ENCODE data around the gene TIE1. TPM values are rescaled to one million over a fixed set of nuclear protein-coding genes. Genes with fewer than 3 reads are reported as not detected.

Gene TIE1
- total RNA-seq, 1 donor from 2014 or later = 0.98 TPM

- peaks cover 14% of the 10 kb centered on the region for H3K4me1 ChIP-seq (ENCODE audit: insufficient read depth, low read length)
- H3K4me2 ChIP-seq (ENCODE audit: low read length) = no peak overlapping the region
- H3K4me1 Mint-ChIP-seq (ENCODE audit: low read depth, unreplicated experiment) = peaks cover 7% of the 10 kb centered on the region
- no peak overlapping the region for H3K4me3 ChIP-seq (ENCODE audit: insufficient read depth, low read depth, low read length)
- H4K20me1 ChIP-seq (ENCODE audit: insufficient read depth, low read length) = no peaks in the 10 kb centered on the region
- no peaks in the 10 kb centered on the region for H3K27me3 ChIP-seq (ENCODE audit: insufficient read depth, low read length)
- H3K27ac ChIP-seq (ENCODE audit: low read depth, low read length) = no peak overlapping the region
- no peak overlapping the region for H3K27ac Mint-ChIP-seq (ENCODE audit: unreplicated experiment)
- TF ChIP-seq CTCF (IDR thresholded peaks at IDR 0.05; ENCODE audit: insufficient read depth, low read depth, low read length) (no peak), EZH2 (IDR thresholded peaks at IDR 0.05; ENCODE audit: insufficient read depth, low read length) (no peak)
- FAIRE-seq (no peak), DNase-seq (ENCODE audit: low read depth) (no peak)
- peaks cover 8% of the 10 kb centered on the region for H3K27me3 Mint-ChIP-seq (ENCODE audit: low read depth, unreplicated experiment)
- no peak overlapping the region for H3K9ac ChIP-seq (ENCODE audit: low read length)
- no peak overlapping the region for H2AFZ ChIP-seq (ENCODE audit: low read depth, low read length)
- H3K9me3 ChIP-seq (ENCODE audit: insufficient read depth, low read depth, low read length) = no peaks in the 10 kb centered on the region
- H3K9me3 Mint-ChIP-seq (ENCODE audit: unreplicated experiment) = no peaks in the 10 kb centered on the region
- H3K36me3 Mint-ChIP-seq (ENCODE audit: low read depth, unreplicated experiment) = no peaks in the 10 kb centered on the region
- no peaks in the 10 kb centered on the region for H3K79me2 ChIP-seq (ENCODE audit: insufficient read depth, low read length)
- H3K4me3 Mint-ChIP-seq (ENCODE audit: unreplicated experiment) = no peak overlapping the region
- no peaks in the 10 kb centered on the region for H3K36me3 ChIP-seq (ENCODE audit: insufficient read depth, low read length)
Observed at GRCh38 chr1:43331688-43332087, 30.9 kb downstream of the TIE1 start.

- no peak overlapping the region for H3K27ac Mint-ChIP-seq (ENCODE audit: unreplicated experiment)
- no peak overlapping the region for H3K4me3 ChIP-seq (ENCODE audit: insufficient read depth, low read depth, low read length)
- no peak overlapping the region for H3K9ac ChIP-seq (ENCODE audit: low read length)
- no peak overlapping the region for H3K4me3 Mint-ChIP-seq (ENCODE audit: unreplicated experiment)
- peaks cover 13% of the 10 kb centered on the region for H3K4me1 ChIP-seq (ENCODE audit: insufficient read depth, low read length)
- H3K27me3 Mint-ChIP-seq (ENCODE audit: low read depth, unreplicated experiment) = peaks cover 16% of the 10 kb centered on the region
- H3K27me3 ChIP-seq (ENCODE audit: insufficient read depth, low read length) = no peaks in the 10 kb centered on the region
- H3K36me3 Mint-ChIP-seq (ENCODE audit: low read depth, unreplicated experiment) = no peaks in the 10 kb centered on the region
- no peak overlapping the region for H3K27ac ChIP-seq (ENCODE audit: low read depth, low read length)
- TF ChIP-seq CTCF (IDR thresholded peaks at IDR 0.05; ENCODE audit: insufficient read depth, low read depth, low read length) (no peak), EZH2 (IDR thresholded peaks at IDR 0.05; ENCODE audit: insufficient read depth, low read length) (no peak)
- H3K9me3 Mint-ChIP-seq (ENCODE audit: unreplicated experiment) = no peaks in the 10 kb centered on the region
- no peak for FAIRE-seq
- no peak overlapping the region for H3K4me2 ChIP-seq (ENCODE audit: low read length)
- no peaks in the 10 kb centered on the region for H3K36me3 ChIP-seq (ENCODE audit: insufficient read depth, low read length)
- peaks cover 7% of the 10 kb centered on the region for H3K4me1 Mint-ChIP-seq (ENCODE audit: low read depth, unreplicated experiment)
- H3K9me3 ChIP-seq (ENCODE audit: insufficient read depth, low read depth, low read length) = no peaks in the 10 kb centered on the region
- no peaks in the 10 kb centered on the region for H3K79me2 ChIP-seq (ENCODE audit: insufficient read depth, low read length)
- H4K20me1 ChIP-seq (ENCODE audit: insufficient read depth, low read length) = no peaks in the 10 kb centered on the region
- no peak for DNase-seq (ENCODE audit: low read depth)
- no peak overlapping the region for H2AFZ ChIP-seq (ENCODE audit: low read depth, low read length)
Observed at GRCh38 chr1:43334453-43335205, 33.8 kb downstream of the TIE1 start.

- H3K27ac ChIP-seq (ENCODE audit: low read depth, low read length) = no peak within 1 kb of the TSS
- DNase-seq (ENCODE audit: low read depth) = no peak
- no peaks in the 10 kb centered on the region for H4K20me1 ChIP-seq (ENCODE audit: insufficient read depth, low read length)
- Mint-ChIP-seq H3K27me3 (ENCODE audit: low read depth, unreplicated experiment) (peaks cover 27% of the 10 kb centered on the region), H3K9me3 (ENCODE audit: unreplicated experiment) (peaks cover 3% of the 10 kb centered on the region), H3K27ac (ENCODE audit: unreplicated experiment) (no peak within 1 kb of the TSS), H3K36me3 (ENCODE audit: low read depth, unreplicated experiment) (no peaks in the 10 kb centered on the region), H3K4me1 (ENCODE audit: low read depth, unreplicated experiment) (no peaks in the 10 kb centered on the region), H3K4me3 (ENCODE audit: unreplicated experiment) (no peak within 1 kb of the TSS)
- H2AFZ ChIP-seq (ENCODE audit: low read depth, low read length) = no peak within 1 kb of the TSS
- H3K4me1 ChIP-seq (ENCODE audit: insufficient read depth, low read length) = no peaks in the 10 kb centered on the region
- H3K27me3 ChIP-seq (ENCODE audit: insufficient read depth, low read length) = peaks cover 2% of the 10 kb centered on the region
- H3K9me3 ChIP-seq (ENCODE audit: insufficient read depth, low read depth, low read length) = no peaks in the 10 kb centered on the region
- no peak within 1 kb of the TSS for H3K9ac ChIP-seq (ENCODE audit: low read length)
- FAIRE-seq = no peak
- no peak within 1 kb of the TSS for H3K4me3 ChIP-seq (ENCODE audit: insufficient read depth, low read depth, low read length)
- TF ChIP-seq CTCF (IDR thresholded peaks at IDR 0.05; ENCODE audit: insufficient read depth, low read depth, low read length) (no peak), EZH2 (IDR thresholded peaks at IDR 0.05; ENCODE audit: insufficient read depth, low read length) (no peak)
- H3K79me2 ChIP-seq (ENCODE audit: insufficient read depth, low read length) = no peaks in the 10 kb centered on the region
- H3K36me3 ChIP-seq (ENCODE audit: insufficient read depth, low read length) = no peaks in the 10 kb centered on the region
- H3K4me2 ChIP-seq (ENCODE audit: low read length) = no peak within 1 kb of the TSS
Observed at GRCh38 chr1:43337588-43337987, 36.8 kb downstream of the TIE1 start, which contains the start of gene MPL. TSS of gene MPL (plus strand) at chr1:43337818. CDS start at chr1:43337849, 31 bp downstream.

All from astrocyte (in vitro differentiated cells and primary cell).